Sigmoid colon (tissue), 7 donors: ENCODE data around the gene TXNRD2. TPM values are rescaled to one million over a fixed set of nuclear protein-coding genes. Genes with fewer than 3 reads are reported as not detected.

Experiments
- DNase-seq: peaks from one replicate; pipeline ENCODE4 v3.0.0-alpha.2; 2019
- H3K27ac ChIP-seq, 4 donors: fragments of 200-600 bp; sonication (generic); one replicate each; pipeline ENCODE4 v1.5.1; 2016 to 2019; ENCODE audit warnings: mild to moderate bottlenecking in 1 of 4
- H3K27me3 ChIP-seq, 3 donors: fragments of 200-600 bp; sonication (generic); one replicate each; pipeline ENCODE4 v1.5.1; 2019; ENCODE audit warnings: mild to moderate bottlenecking in 1 of 3
- H3K36me3 ChIP-seq, 4 donors: fragments of 200-600 bp; sonication (generic); one replicate each; pipeline ENCODE4 v1.5.1; 2016 to 2019
- H3K4me1 ChIP-seq, 4 donors: fragments of 200-600 bp; sonication (generic); one replicate each; pipeline ENCODE4 v1.5.1; 2017 to 2019
- H3K4me3 ChIP-seq, 4 donors: fragments of 200-600 bp; sonication (generic); one replicate each; pipeline ENCODE4 v1.5.1; 2017 to 2019; ENCODE audit warnings: mild to moderate bottlenecking in 2 of 4, moderate library complexity in 1 of 4
- H3K9me3 ChIP-seq, 4 donors: fragments of 200-600 bp in 3 of 4; sonication (generic) in 3 of 4; one replicate each; pipeline versions ENCODE4 v1.5.1 to v1.6.1; 2013 to 2019
- EP300 ChIP-seq, 4 donors: sonication (generic); formaldehyde crosslinking; IDR thresholded peaks; one replicate each; pipeline ENCODE4 v1.6.1; 2017; ENCODE audit warnings: antibody characterized with exemption in 4 of 4
- POLR2A ChIP-seq, 2 donors: fragments of 450-650 bp; IDR thresholded peaks; one replicate each; pipeline ENCODE4 v1.6.1; 2016; ENCODE audit warnings: antibody characterized with exemption in 2 of 2, mild to moderate bottlenecking in 2 of 2, moderate library complexity in 2 of 2
- POLR2AphosphoS5 ChIP-seq, 4 donors: sonication (generic); formaldehyde crosslinking; IDR thresholded peaks; one replicate each; pipeline ENCODE4 v1.6.1; 2017; ENCODE audit warnings: antibody characterized with exemption in 4 of 4
- WGBS, 2 donors: extraction: QIAGEN DNeasy Blood & Tissue Kit; methylation state at CpG; one replicate each; pipeline ENCODE4 v1.1.7; 2013; 5-methylcytosine and 5-hydroxymethylcytosine counted together
- intact Hi-C: fragments of 100-400 bp; cut with DNase I; formaldehyde crosslinking; loops from one replicate; pipeline ENCODE4 v1.15.1; 2023
- polyA plus RNA-seq, 3 donors: library from polyadenylated mRNA; stranded (reverse); fragments of 200-250 nt; gene quantifications; one replicate each; pipeline ENCODE4 v1.2.3, GENCODE V29; 2013
- total RNA-seq, 4 donors: library from RNA; depleted of rRNA; stranded (reverse); fragments of >200 nt; gene quantifications; one replicate each; pipeline ENCODE4 v1.1.0, GENCODE V29; 2016
- TF ChIP-seq, protein P1 (sequence below), 4 experiments: fragments of 450-650 bp in 3 of 4; fragments of 200-600 bp in 1 of 4; IDR thresholded peaks; one replicate each; pipeline ENCODE4 v1.5.1; 2016 to 2019; ENCODE audit warnings: antibody characterized with exemption in 4 of 4, mild to moderate bottlenecking in 3 of 4, moderate library complexity in 2 of 4
- donor health status: healthy with polysubstance abuse.
- donor health status: Bipolar disorder and iron deficiency.
- donor health status: healthy.

Gene TXNRD2
- total and polyA plus RNA-seq, 7 donors: 13.2 to 29.6 (median 18.3) TPM

DNA sequence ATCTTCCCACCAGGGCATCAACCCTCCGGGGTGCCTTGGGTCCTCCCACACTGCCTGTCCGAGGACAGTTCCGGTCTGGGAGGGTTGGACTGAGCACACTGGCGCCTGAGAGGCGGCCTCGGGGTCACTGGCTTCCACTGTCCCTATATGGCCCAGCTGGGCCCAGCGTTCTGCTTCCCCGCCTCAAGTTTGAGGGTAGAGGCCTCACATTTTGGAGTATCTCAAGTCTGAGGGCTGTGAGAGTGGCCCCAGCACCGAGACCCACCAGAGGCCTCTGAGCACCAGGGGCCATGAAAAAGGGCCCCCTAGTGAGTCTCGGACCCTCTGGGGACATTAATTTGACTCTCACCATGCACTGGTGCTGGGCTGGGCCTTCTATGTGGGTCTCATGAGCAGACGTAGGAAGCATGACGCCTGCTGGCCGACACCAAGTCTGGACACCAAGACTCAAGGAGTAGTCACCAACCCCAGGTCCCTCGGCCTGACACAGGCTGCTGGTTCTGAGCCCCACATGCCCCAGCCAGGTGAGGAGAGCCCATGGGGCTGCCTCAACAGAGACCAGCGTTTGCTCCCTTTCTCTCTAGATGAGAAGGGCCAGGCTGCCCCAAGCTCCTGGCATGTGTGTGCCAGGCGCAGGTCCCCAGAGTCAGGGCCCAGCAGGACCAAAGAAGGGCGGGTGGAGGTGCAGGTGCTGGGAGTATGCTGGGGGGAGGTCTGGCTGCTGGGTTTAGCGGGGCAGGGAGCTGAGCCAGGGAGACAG lies 47.5 kb upstream of the TXNRD2 start:
- DNase-seq: no peak
- Histone ChIP-seq H3K4me3 (no peak overlapping the region), H3K27ac (peak overlapping the region in 1 of 4 donors; percentile 6), H3K9me3 (no peaks in the 10 kb centered on the region), H3K27me3 (no peaks in the 10 kb centered on the region), H3K4me1 (peaks cover 0 to 59% (median 49%) of the 10 kb centered on the region in 4 donors), H3K36me3 (no peaks in the 10 kb centered on the region)
- WGBS, 2 donors: 86 to 88% methylated on average over 18 of the region's 18 CpGs
- TF ChIP-seq EP300 (IDR thresholded peaks at IDR 0.05): no peak
- TF ChIP-seq POLR2AphosphoS5 (IDR thresholded peaks at IDR 0.05): no peak
- TF ChIP-seq POLR2A (IDR thresholded peaks at IDR 0.05): no peak
- TF ChIP-seq, protein P1, sequence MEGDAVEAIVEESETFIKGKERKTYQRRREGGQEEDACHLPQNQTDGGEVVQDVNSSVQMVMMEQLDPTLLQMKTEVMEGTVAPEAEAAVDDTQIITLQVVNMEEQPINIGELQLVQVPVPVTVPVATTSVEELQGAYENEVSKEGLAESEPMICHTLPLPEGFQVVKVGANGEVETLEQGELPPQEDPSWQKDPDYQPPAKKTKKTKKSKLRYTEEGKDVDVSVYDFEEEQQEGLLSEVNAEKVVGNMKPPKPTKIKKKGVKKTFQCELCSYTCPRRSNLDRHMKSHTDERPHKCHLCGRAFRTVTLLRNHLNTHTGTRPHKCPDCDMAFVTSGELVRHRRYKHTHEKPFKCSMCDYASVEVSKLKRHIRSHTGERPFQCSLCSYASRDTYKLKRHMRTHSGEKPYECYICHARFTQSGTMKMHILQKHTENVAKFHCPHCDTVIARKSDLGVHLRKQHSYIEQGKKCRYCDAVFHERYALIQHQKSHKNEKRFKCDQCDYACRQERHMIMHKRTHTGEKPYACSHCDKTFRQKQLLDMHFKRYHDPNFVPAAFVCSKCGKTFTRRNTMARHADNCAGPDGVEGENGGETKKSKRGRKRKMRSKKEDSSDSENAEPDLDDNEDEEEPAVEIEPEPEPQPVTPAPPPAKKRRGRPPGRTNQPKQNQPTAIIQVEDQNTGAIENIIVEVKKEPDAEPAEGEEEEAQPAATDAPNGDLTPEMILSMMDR (IDR thresholded peaks at IDR 0.05): no peak
- intact Hi-C loops: loop anchor here (10.0 kb wide), 1 partner anchor 126 kb away; the partner anchor contains the start of genes RANBP1 and TRMT2A

DNA sequence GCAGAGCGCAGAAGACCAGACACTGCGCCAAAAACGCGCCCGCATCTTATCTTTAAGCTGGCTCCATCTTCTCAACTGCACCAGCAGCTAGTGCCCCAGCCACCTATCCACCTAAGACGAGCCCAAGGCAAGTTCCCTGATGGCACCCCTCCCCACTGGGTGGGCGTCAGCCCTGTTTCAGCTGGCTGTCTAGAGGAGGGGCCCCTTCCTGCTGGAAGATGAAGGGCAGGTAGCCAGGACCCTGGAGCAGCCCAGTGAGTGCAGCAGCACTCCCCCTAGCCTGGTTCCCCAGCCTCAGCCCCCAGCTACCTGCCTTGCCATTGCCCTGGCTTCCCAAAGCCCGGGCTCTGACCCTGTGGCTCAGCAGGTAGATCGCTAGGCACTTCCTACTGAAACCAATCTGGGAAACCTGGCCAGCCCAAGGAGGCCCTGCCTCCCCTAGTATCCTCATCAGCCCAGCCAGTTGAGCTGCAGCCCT lies 46.8 kb upstream of the TXNRD2 start:
- intact Hi-C loops: loop anchor here (10.0 kb wide), 1 partner anchor 126 kb away; the partner anchor contains the start of genes RANBP1 and TRMT2A
- H3K4me1 ChIP-seq: peaks cover 0 to 64% (median 57%) of the 10 kb centered on the region in 4 donors

DNA sequence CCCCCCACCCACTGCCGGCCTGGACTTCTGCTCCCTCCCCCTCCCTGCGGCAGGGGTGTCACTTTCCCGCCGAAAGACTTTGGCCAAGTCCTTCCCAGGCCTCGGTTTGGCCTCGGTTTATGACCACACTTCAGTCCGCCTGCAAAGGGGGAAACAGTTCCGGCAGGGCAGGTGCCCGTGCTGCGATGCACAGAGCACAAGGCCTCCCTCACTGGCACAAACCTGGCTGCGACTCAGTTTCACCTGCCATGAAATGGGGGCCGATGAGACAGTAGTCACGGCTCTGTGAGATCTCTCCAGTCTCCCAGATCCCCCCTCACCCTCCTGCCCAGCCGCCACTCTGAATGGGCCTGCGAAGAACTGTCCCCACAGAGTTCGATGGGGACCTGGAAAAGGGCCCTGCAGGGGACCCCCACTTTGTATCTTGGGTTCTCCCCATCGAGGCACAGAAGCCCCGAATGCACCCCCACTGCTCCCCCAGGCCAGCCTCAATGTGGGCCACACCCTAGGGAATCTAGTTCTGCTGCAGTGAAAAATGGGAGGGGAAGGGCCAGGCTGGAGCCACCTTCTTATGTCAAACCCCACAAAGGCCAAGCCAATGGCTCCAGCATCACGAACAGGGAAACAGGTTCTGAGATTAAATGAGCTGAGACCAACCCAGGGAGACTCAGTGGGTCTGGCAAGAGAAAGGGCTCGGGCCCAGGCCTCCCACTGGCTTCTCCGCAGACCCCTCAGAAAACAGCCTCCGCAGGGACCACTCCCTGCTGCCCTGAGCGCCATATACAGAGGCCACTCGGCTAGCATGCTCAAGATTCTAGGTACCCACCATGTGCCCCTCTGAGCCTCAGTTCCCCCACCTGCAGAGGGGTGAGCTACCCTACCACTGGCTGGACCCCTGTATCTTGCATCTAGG lies 46.0 kb upstream of the TXNRD2 start:
- peak overlapping the region; percentile 79 to 93 (median 89) for H3K27ac ChIP-seq
- H3K4me1 ChIP-seq: peaks cover 0 to 65% (median 60%) of the 10 kb centered on the region in 4 donors
- no peaks in the 10 kb centered on the region for H3K36me3 ChIP-seq
- intact Hi-C loops: loop anchor here (10.0 kb wide), 1 partner anchor 127 kb away; the partner anchor contains the start of genes RANBP1 and TRMT2A
- WGBS, 2 donors: 42 to 64% methylated on average over 24 of the region's 24 CpGs
- TF ChIP-seq POLR2A (IDR thresholded peaks at IDR 0.05) (no peak), POLR2AphosphoS5 (IDR thresholded peaks at IDR 0.05) (no peak), EP300 (IDR thresholded peaks at IDR 0.05) (no peak)
- TF ChIP-seq, protein P1 (IDR thresholded peaks at IDR 0.05): no peak
- H3K9me3 ChIP-seq: no peaks in the 10 kb centered on the region
- DNase-seq: no peak
- H3K27me3 ChIP-seq: no peaks in the 10 kb centered on the region
- peak overlapping the region in 3 of 4 donors; percentile 55 to 87 (median 62) for H3K4me3 ChIP-seq

More for the DNA sequence above, 46.8 kb upstream of the TXNRD2 start:
- H3K27ac ChIP-seq: no peak overlapping the region
- H3K9me3 ChIP-seq: no peaks in the 10 kb centered on the region
- H3K4me3 ChIP-seq: no peak overlapping the region
- no peaks in the 10 kb centered on the region for H3K36me3 ChIP-seq
- TF ChIP-seq POLR2A (IDR thresholded peaks at IDR 0.05): no peak
- TF ChIP-seq, protein P1 (IDR thresholded peaks at IDR 0.05): no peak
- no peak for TF ChIP-seq POLR2AphosphoS5 (IDR thresholded peaks at IDR 0.05)
- TF ChIP-seq EP300 (IDR thresholded peaks at IDR 0.05): no peak
- WGBS, 2 donors: 91 to 94% methylated on average over 9 of the region's 9 CpGs
- no peak for DNase-seq
- no peaks in the 10 kb centered on the region for H3K27me3 ChIP-seq

DNA sequence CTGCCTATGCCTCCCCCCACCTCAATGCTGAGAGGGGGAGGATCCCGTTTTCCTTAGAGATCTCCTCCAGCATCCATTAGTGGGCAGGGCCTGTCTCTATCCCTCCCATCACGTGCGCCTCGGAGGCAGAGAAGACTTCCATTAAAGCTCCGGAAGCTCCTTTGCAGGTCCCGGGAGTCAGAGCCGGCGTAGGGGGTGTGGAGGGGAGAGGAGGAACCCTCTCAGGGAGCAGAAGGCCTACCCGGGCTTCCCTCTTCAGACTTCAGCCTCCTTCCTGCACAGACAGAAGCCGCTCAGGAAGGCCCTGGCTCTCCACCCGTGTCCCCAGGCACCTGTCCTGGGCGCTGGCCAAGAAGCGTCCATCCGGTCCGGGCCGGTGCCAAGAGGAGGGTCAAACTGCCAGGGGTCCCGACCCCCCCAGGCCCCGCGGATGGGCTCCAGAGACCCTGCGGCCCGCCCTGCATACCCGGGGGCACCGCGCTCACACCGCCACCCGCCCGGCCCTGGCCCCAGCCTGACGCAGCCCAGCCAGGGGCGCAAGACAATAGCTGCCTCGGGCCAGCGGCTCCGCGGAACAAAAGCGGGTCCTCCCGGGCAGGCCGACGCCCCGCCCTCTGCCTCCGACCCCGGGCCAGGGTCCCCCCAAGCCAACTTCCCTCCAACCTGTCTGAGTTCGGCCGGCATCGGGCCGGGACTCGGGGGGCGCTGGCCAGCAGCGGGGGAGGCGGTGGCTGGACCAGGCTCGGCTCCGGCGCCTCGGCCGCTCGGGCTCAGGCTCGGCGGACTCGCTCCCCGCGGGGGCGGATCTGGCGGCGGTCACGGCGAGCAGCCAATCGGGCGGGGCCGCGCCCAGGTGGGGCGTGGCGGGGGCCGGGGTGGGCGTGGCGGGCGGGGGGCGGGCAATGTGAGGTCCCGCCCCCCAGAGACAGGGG lies 45.1 kb upstream of the TXNRD2 start:
- 1 to 3% methylated on average over 76 of the region's 76 CpGs for WGBS, 2 donors

More for the DNA sequence above, 45.1 kb upstream of the TXNRD2 start:
- peak overlapping the region; percentile 55 to 87 (median 62) for H3K4me3 ChIP-seq
- H3K27me3 ChIP-seq: no peaks in the 10 kb centered on the region
- H3K27ac ChIP-seq: peak overlapping the region; percentile 79 to 93 (median 89)
- no peaks in the 10 kb centered on the region for H3K9me3 ChIP-seq
- TF ChIP-seq EP300 (IDR thresholded peaks at IDR 0.05) (no peak), POLR2A (IDR thresholded peaks at IDR 0.05) (peak; percentile 48 to 70), POLR2AphosphoS5 (IDR thresholded peaks at IDR 0.05) (peak; percentile 70 to 92 (median 86))
- TF ChIP-seq, protein P1 (IDR thresholded peaks at IDR 0.05): no peak
- H3K36me3 ChIP-seq: peaks cover 0 to under 1% (median 0%) of the 10 kb centered on the region in 4 donors
- H3K4me1 ChIP-seq: peaks cover 0 to 57% (median 52%) of the 10 kb centered on the region in 4 donors
- peak; percentile 89 for DNase-seq
- intact Hi-C loops: loop anchor here (10.0 kb wide), 1 partner anchor 128 kb away; the partner anchor contains the start of genes RANBP1 and TRMT2A
